ENCODE data around the gene TRAK1.

Gene TRAK1

DNA sequence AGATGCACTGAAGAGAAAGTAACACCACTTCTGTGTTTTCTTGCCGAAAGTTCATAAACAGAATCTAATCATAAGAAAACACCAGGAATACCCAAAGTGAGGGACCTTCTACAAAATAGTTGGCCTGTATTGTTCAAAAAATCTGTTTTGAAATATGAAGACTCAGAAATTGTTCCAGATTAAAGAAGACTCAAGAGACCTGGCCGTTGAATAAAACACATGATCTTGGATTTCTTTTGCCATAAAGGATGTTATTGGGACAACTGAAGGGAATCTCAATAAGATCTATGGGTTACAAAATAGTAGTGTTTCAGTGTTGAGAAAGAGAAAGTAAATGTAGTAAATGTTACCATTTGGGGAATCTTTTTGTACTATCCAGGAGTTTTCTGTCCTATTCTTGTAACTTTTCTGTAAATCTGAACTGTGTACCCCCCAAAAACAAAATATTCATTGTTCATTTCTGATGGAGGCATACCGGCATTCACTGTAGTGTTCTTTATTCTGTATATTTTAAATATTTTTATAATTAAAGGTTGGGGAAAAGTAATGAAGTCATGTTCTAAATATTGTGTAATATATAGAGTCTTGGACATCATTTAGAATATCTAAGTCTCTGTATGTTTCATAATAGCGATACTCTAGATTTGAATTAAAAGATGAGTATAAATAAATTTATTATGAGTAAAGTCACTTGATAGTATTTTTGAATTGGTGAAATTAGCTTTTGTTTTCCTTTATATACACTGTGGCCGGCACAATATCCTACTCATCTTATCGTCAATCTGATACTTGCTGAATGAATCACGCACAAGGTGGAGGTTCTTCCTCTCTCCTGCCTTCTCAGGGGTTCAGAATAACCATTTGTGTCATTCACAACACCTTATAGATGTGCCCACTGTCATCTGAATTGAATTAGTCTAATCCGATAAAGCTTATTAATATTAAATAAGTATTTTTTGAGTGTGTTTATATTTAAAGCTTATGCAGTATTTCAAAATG is 66.7 kb downstream of the TRAK1 start:
- no peak for DNase-seq (ENCODE audit: low spot score)

- DNase-seq (ENCODE audit: low spot score): no peak
Observed at GRCh38 chr3:42159147-42159546, 68.0 kb downstream of the TRAK1 start.

- DNase-seq (ENCODE audit: low spot score): peak; percentile 43
Observed at GRCh38 chr3:42159706-42160472, 68.7 kb downstream of the TRAK1 start.

DNA sequence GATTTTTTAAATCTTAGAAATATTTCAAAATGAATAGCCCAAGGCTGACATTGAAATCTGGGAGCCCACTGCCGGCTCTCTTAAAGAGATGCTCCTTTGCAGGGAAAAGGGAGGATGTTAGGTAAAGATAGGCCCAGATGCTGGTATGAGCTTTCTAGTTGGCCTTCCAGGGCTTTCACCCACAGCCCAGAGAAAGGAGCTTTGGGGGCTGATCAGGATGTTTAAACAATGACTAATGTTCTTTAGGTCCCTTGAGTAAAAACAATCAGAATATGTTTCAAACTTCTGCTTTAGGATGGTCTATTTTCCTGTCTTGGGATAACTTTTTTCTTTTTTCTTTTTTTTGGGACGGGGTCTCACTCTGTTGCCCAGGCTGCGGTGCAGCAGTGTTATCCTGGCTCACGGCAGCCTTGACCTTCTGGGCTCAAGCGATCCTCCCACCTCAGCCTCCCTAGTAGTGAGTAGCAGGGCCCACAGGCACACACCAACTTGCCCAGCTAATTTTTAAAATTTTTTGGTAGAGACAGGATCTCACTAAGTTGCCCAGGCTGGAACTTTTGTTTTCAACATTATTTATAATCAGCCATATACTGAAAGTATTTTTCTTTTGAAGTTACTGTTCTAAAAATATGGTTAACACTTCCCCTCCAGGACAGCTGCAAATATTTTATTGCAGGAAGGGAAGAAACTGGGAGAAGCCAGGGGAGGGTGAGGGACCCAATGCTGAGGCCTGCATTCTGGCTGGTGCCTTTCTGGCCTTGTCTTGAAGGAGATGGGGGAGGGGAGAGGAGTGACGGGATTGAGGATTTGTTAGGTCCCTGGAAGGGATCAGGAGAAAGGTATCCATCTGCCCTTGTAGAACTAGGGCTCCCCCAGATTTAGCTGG is 70.1 kb downstream of the TRAK1 start:
- peak; percentile 21 for DNase-seq (ENCODE audit: low spot score)

DNA sequence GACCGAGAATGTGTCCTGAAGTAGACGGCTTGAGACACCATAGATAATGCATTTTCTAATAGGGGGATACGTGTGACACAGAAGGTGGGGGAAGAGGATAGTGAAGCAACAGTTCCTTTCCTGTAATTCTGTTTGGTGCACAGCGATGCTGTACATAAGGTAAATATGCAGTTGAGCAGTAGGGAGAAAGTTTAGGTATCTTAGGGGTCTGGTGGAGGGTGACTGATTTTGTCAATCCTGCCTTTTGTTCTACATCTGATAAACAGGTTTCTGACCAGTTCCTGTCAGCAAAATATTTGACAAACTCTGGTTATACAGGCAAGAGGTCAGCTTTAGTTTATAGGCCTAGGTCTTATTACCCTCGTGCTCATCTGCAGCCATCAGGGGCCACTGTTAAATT is 71.3 kb downstream of the TRAK1 start:
- no peak for DNase-seq (ENCODE audit: low spot score)

GRCh38 chr3:42163622-42164244 is 72.6 kb downstream of the TRAK1 start:
- DNase-seq (ENCODE audit: low spot score): no peak

GRCh38 chr3:42164656-42165055 is 73.5 kb downstream of the TRAK1 start:
- DNase-seq (ENCODE audit: low spot score): no peak

DNA sequence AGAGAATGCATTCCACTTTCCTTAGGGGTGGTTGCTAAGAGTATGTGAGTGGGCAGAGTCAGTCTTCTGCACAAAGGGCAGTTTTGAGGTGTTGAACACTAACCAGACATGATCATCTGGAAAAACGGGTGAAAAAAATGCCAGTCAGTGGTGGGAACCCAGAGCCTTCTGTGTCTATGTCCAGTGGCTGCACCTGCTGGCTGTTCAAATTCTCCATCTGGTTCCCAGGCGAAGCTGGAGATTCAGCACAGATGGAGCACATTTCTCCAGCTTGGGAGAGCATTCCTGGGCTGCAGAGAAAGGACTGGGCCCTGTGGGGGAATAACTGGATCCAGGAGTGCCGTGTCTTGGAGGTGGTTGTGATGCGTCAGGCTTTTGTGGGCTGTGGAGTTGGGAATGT is 74.1 kb downstream of the TRAK1 start:
- no peak for DNase-seq (ENCODE audit: low spot score)

GRCh38 chr3:42166214-42166613 is 75.1 kb downstream of the TRAK1 start:
- no peak for DNase-seq (ENCODE audit: low spot score)

- no peak for DNase-seq (ENCODE audit: low spot score)
Observed at GRCh38 chr3:42166662-42167300, 75.6 kb downstream of the TRAK1 start.

- DNase-seq (ENCODE audit: low spot score): no peak
Observed at GRCh38 chr3:42169579-42170120, 78.5 kb downstream of the TRAK1 start.

DNA sequence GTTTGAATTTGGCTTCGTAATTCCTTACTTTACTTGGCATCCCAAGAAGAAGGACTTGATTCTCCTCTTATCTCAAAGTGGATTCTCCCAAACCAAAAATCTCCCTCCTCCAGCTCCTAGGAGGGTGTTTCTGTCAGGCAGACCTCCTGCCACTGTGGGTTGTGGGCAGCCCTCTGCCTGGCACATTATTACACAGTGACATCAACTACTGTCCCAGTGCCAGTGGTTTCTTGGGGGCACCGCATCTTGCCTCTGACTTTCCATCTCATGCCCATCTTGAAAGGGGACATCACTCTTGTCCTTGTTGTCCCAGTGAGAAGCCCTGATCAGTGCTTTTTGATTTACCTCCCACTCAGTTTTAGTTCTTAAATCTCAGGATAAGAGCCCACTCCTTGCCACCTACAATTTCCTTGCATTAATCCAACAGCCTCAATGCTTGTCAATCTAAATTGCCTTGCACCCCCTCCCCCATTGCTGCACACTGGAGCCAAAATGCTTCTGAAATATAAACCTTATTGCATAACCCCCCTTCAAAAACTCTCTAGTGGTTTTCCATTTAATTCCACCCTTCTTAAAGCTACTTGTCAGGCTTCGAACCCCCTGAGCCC is 81.0 kb downstream of the TRAK1 start:
- no peak for DNase-seq (ENCODE audit: low spot score)

DNA sequence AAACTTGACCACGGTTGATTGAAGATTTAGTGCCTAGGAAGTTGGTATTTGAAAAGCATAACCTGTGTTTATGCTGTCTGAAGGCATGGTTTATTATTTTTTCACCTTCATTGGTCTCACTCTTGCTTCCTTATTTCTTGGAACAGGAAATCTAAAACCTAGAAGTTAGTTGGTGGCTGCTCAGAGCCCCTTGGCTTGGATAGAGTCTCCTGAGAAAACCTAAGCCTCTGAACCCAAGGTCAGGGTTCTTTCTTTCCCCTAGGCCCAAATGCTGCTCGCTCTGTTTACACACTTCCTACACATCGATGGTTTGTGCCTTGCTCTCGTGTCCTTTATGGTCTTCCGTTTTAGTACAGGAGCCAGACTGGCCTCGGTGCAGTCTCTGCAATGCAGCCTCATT is 82.2 kb downstream of the TRAK1 start:
- no peak for DNase-seq (ENCODE audit: low spot score)

DNA sequence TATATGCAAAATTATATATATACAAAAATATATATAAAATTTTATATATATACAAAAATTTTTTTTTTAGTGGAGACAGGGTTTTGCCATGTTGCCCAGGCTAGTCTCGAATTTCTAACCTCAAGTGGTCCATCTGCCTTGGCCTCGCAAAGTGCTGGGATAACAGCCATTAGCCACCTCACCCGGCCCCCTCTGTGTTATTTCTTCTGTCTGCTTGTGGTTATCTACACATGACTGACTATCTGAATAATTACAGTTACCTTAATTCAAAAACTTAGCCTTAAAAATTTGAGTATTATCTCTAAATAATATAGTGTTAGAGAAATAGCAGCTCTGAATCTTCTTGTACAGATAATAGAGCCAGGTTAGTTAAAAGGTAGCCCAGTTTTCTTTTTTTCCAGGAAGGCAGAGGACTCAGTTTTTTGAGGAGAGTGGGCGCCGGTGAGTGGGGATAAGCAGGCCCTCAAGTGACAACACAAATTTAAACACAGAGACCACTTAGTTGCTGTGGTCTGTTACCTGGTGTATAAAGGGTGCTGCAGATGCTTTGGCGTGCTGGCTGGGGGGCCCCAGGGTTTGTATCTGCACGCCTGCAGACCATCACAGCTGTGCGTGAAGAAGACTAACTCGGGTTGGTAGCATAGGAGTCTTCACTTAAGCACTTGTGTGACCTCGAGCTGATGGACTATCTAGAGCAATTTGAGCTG is 83.7 kb downstream of the TRAK1 start:
- no peak for DNase-seq (ENCODE audit: low spot score)

DNA sequence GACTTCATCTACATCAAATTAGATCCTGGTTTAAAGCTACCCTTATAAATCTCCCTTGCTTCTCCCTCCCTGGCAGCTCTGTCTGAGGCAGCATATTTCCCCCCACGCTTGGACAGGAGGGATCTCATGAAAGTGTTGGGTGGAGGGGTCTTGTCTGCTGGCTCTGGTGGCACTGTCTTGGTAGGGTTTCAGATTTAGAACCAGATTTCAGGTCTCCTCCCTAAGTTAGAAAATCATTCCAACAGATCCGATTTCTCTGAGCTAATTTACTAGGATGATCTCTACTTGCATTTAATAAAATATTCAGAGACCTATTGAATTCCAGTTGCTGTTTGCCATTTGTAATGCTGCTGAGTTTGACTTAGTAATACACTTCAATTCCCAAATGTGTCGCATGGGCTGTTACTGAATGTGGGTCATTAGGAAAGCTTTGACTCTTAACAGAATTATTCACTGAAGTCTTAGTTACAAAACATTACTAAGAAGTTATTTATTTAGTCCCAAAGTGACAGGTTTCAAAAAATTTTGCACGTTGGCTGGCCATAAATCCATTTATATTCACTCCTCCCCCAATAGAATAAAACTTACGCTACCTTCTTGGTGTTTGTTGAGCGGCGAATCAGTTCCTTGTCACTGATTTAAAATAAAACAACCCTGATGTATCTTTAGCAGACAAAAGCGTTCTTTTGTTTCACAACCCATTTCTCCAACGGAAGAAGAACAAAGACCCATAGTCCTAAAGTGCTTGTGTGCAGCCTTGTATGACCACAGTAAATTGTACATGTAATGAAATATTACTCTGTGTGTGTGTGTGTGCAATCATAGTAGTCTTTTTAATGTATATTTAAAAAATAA is 84.5 kb downstream of the TRAK1 start:
- no peak for DNase-seq (ENCODE audit: low spot score)

- DNase-seq (ENCODE audit: low spot score): no peak
Observed at GRCh38 chr3:42176242-42177034, 85.3 kb downstream of the TRAK1 start.

DNA sequence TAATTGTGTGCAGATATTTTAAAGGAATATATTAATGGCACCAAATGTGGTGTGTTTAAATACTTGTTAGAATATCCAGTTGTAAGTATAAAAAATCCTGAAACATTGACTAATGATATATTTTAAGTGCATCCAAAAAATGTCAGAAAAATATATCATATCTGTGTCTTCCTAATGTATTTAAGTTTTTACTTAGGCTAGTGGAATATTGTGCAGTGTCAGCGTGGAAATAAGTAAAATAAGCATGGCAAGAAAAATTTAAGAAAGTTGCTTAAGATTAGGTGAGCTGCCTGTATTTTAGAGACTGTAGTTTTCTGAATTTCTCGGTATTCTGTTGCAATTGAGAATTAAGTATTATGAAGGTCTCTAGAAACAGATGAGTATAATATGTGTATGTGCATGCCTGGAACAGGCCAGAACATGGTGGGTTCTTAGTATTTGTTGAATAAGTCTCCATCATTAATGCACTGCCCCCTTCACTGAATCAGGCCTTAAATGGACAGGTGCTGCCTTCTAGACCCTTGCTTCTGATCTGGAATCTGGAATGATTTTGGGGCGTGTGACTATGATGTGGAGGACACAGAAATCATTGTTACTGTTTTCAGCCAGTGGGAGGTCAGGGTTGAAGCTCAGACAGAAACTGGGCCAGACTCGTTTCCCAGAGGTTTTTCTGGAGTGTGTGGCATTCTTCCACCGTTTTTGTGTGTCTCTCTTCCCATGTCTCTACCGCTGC is 86.1 kb downstream of the TRAK1 start:
- DNase-seq (ENCODE audit: low spot score): no peak
